Measurements from ENCODE around the gene ZNF112. TPM values are rescaled to one million over a fixed set of nuclear protein-coding genes. Genes with fewer than 3 reads are reported as not detected.

Gene ZNF112
- total RNA-seq, 1 donor from 2014 or later, result 3.4 TPM

- H3K4me3 ChIP-seq, result no peak overlapping the region
- H3K36me3 ChIP-seq, result no peaks in the 10 kb centered on the region
- no peak for TF ChIP-seq CTCF (IDR thresholded peaks at IDR 0.05)
- no peaks in the 10 kb centered on the region for H3K4me1 ChIP-seq
- no peak for DNase-seq
- intact Hi-C loops (cut with DNase I), result no loop called here
- peaks cover 51% of the 10 kb centered on the region for H3K9me3 ChIP-seq
- no peak for ATAC-seq
- H3K27me3 ChIP-seq, result no peaks in the 10 kb centered on the region
- H3K27ac ChIP-seq, result no peak overlapping the region
Observed at GRCh38 chr19:44280916-44281315, 75.6 kb downstream of the ZNF112 start.

DNA sequence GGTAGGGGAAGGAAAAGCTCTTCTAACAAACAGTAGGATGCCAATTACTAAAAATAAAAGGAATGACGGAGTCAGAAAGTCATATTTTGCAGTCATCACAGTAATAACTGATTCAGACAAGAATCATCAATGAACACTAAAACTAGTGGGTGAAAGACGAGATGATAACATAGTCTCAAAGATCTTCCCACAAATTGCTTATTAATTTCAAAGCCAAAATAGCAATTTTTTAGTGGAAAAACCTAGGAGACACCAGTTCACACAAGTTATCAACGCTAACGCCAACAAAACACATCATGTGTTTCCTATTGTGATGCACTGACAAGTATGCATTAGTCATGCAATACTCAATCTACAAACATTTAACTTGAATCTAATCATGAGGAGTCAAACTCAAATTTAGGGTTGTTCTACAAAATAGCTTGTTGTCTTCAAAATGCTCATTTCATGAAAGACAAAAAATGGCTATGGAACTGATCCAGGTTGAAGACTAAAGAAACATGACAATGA is 78.2 kb downstream of the ZNF112 start:
- no peaks in the 10 kb centered on the region for H3K4me1 ChIP-seq
- no peak for TF ChIP-seq CTCF (IDR thresholded peaks at IDR 0.05)
- no peak overlapping the region for H3K4me3 ChIP-seq
- peaks cover 53% of the 10 kb centered on the region for H3K9me3 ChIP-seq
- no peak for DNase-seq
- no peak overlapping the region for H3K27ac ChIP-seq
- no peaks in the 10 kb centered on the region for H3K27me3 ChIP-seq
- no peaks in the 10 kb centered on the region for H3K36me3 ChIP-seq
- intact Hi-C loops (cut with DNase I), result no loop called here
- no peak for ATAC-seq

DNA sequence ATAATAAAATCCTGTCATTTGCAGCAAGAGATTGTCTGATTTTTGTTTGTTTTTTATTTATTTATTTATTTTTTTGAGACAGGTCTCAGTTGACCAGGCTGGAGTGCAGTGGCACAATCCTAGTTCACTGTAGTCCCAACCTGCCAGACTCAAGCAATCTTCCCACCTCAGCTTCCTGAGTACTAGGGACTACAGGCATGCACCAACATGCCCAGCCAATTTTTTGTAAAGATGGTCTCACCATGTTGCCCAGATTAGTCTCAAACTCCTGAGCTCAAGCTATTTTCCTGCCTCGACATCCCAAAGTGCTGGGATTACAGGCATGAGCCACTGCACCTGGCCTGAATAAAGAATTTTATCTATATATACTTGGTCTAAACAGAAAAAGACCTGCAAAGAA is 79.1 kb downstream of the ZNF112 start:
- Histone ChIP-seq H3K4me3 (no peak overlapping the region), H3K27ac (no peak overlapping the region), H3K4me1 (no peaks in the 10 kb centered on the region), H3K9me3 (peaks cover 52% of the 10 kb centered on the region), H3K27me3 (no peaks in the 10 kb centered on the region), H3K36me3 (no peaks in the 10 kb centered on the region)
- DNase-seq (no peak), ATAC-seq (no peak)
- TF ChIP-seq CTCF (IDR thresholded peaks at IDR 0.05), result no peak
- intact Hi-C loops (cut with DNase I), result no loop called here

Other genes with a start within 250 kb of the ZNF112 start
- 5.8 TPM for gene ZNF225, start 243.3 kb downstream of the ZNF112 start, total RNA-seq
- gene ZNF234, start 215.1 kb downstream of the ZNF112 start, total RNA-seq, result 10.4 TPM
- gene ZNF226, start 191.6 kb downstream of the ZNF112 start, total RNA-seq, result 16.8 TPM
- 17.0 TPM for gene ZNF227, start 144.1 kb downstream of the ZNF112 start, total RNA-seq
- 0.29 TPM for gene ZNF233, start 96.8 kb downstream of the ZNF112 start, total RNA-seq
- gene ZNF235, start 51.7 kb downstream of the ZNF112 start, total RNA-seq, result 6.5 TPM
- gene ZNF285, start 44.9 kb upstream of the ZNF112 start, total RNA-seq, result 2.0 TPM
- gene ZNF229, start 91.8 kb upstream of the ZNF112 start, total RNA-seq, result 3.0 TPM
- gene ZNF180, start 143.8 kb upstream of the ZNF112 start, total RNA-seq, result 9.6 TPM
- gene CEACAM20, start 173.0 kb upstream of the ZNF112 start, total RNA-seq, result 0.35 TPM

Measured in upper lobe of right lung (tissue), 1 donor.